KMS-11 (cell line): ENCODE measurements around the gene TRABD2B.

Experiments used
- H2AFZ ChIP-seq: fragments of 200-600 bp; sonication (generic); 2 replicates; pipeline ENCODE4 v1.6.1; 2016; ENCODE audit warnings: antibody characterized with exemption, mixed run types, low read depth
- H3K27ac ChIP-seq: fragments of 200-600 bp; sonication (generic); 2 replicates; pipeline ENCODE4 v1.6.1; 2016; ENCODE audit warnings: mild to moderate bottlenecking, mixed run types
- H3K27me3 ChIP-seq: fragments of 200-600 bp; sonication (generic); 2 replicates; pipeline ENCODE4 v1.6.1; 2017; ENCODE audit warnings: mild to moderate bottlenecking, low read depth, mixed run types, moderate library complexity; ENCODE audit not compliant: insufficient read depth
- H3K36me3 ChIP-seq: fragments of 200-600 bp; sonication (generic); 2 replicates; pipeline ENCODE4 v1.6.1; 2017; ENCODE audit warnings: mild to moderate bottlenecking, mixed run types; ENCODE audit not compliant: insufficient read depth
- H3K4me1 ChIP-seq: fragments of 200-600 bp; sonication (generic); 2 replicates; pipeline ENCODE4 v1.6.1; 2016; ENCODE audit warnings: mild to moderate bottlenecking, low read depth, mixed run types; ENCODE audit not compliant: poor library complexity, severe bottlenecking
- H3K4me2 ChIP-seq: fragments of 200-600 bp; sonication (generic); 2 replicates; pipeline ENCODE4 v1.7.0; 2016; ENCODE audit warnings: mild to moderate bottlenecking, mixed run types
- H3K4me3 ChIP-seq: fragments of 200-600 bp; sonication (generic); IDR thresholded peaks from 2 replicates; pipeline ENCODE4 v1.6.1; 2017; ENCODE audit warnings: low read depth, low read length, mixed read lengths; ENCODE audit not compliant: insufficient read depth
- H3K79me2 ChIP-seq: fragments of 200-600 bp; sonication (generic); 2 replicates; pipeline ENCODE4 v1.6.1; 2016; ENCODE audit warnings: low read depth, mixed run types; ENCODE audit not compliant: insufficient read depth
- H3K9ac ChIP-seq: fragments of 200-600 bp; sonication (generic); 2 replicates; pipeline ENCODE4 v1.6.1; 2016; ENCODE audit warnings: mild to moderate bottlenecking, mixed run types
- H4K20me1 ChIP-seq: fragments of 200-600 bp; sonication (generic); 2 replicates; pipeline ENCODE4 v1.6.1; 2016; ENCODE audit warnings: mild to moderate bottlenecking, mixed run types; ENCODE audit not compliant: insufficient read depth
- CTCF ChIP-seq: fragments of 200-600 bp; sonication (generic); conservative IDR thresholded peaks from 2 replicates; pipeline ENCODE4 v1.6.1; 2017; ENCODE audit warnings: low read depth, mild to moderate bottlenecking, antibody characterized with exemption, low read length, moderate library complexity, mixed read lengths

The TRABD2B gene

GRCh38 chr1:47886141-47886540 lies 111.0 kb downstream of the TRABD2B start:
- no peak overlapping the region for H3K4me3 ChIP-seq
- H3K79me2 ChIP-seq = no peaks in the 10 kb centered on the region
- no peak overlapping the region for H3K27ac ChIP-seq
- H2AFZ ChIP-seq = no peak overlapping the region
- no peaks in the 10 kb centered on the region for H3K4me1 ChIP-seq
- H3K9ac ChIP-seq = no peak overlapping the region
- H3K27me3 ChIP-seq = no peaks in the 10 kb centered on the region
- H3K36me3 ChIP-seq = no peaks in the 10 kb centered on the region
- no peaks in the 10 kb centered on the region for H4K20me1 ChIP-seq
- no peak for TF ChIP-seq CTCF
- H3K4me2 ChIP-seq = no peak overlapping the region

- no peaks in the 10 kb centered on the region for H3K79me2 ChIP-seq
- H3K27ac ChIP-seq = no peak overlapping the region
Observed at GRCh38 chr1:47885062-47885830, 111.9 kb downstream of the TRABD2B start.

GRCh38 chr1:47883963-47884362 lies 113.2 kb downstream of the TRABD2B start:
- Histone ChIP-seq H3K36me3 (no peaks in the 10 kb centered on the region), H3K4me1 (no peaks in the 10 kb centered on the region), H3K27me3 (no peaks in the 10 kb centered on the region), H3K4me2 (no peak overlapping the region), H4K20me1 (no peaks in the 10 kb centered on the region), H3K79me2 (no peaks in the 10 kb centered on the region), H2AFZ (no peak overlapping the region), H3K9ac (no peak overlapping the region), H3K4me3 (no peak overlapping the region), H3K27ac (no peak overlapping the region)
- TF ChIP-seq CTCF = no peak

More at GRCh38 chr1:47885062-47885830, 111.9 kb downstream of the TRABD2B start:
- no peak for TF ChIP-seq CTCF
- Histone ChIP-seq H3K27me3 (no peaks in the 10 kb centered on the region), H4K20me1 (no peaks in the 10 kb centered on the region), H2AFZ (no peak overlapping the region), H3K4me2 (no peak overlapping the region), H3K36me3 (no peaks in the 10 kb centered on the region), H3K9ac (no peak overlapping the region), H3K4me1 (no peaks in the 10 kb centered on the region), H3K4me3 (no peak overlapping the region)

- no peaks in the 10 kb centered on the region for H3K36me3 ChIP-seq
- no peak overlapping the region for H3K9ac ChIP-seq
- H3K27me3 ChIP-seq = no peaks in the 10 kb centered on the region
- H4K20me1 ChIP-seq = no peaks in the 10 kb centered on the region
- H3K4me3 ChIP-seq = no peak overlapping the region
- no peak overlapping the region for H3K4me2 ChIP-seq
- H2AFZ ChIP-seq = no peak overlapping the region
- H3K27ac ChIP-seq = no peak overlapping the region
- no peak for TF ChIP-seq CTCF
- no peaks in the 10 kb centered on the region for H3K79me2 ChIP-seq
- H3K4me1 ChIP-seq = no peaks in the 10 kb centered on the region
Observed at GRCh38 chr1:47881505-47882442, 115.4 kb downstream of the TRABD2B start.
